ENCODE measurements around the gene ZNF629. TPM values are rescaled to one million over a fixed set of nuclear protein-coding genes. Genes with fewer than 3 reads are reported as not detected.

ZNF629 gene
- total and polyA plus RNA-seq, 3 donors from 2014 or later, result 11.2 to 21.9 (median 19.4) TPM

DNA sequence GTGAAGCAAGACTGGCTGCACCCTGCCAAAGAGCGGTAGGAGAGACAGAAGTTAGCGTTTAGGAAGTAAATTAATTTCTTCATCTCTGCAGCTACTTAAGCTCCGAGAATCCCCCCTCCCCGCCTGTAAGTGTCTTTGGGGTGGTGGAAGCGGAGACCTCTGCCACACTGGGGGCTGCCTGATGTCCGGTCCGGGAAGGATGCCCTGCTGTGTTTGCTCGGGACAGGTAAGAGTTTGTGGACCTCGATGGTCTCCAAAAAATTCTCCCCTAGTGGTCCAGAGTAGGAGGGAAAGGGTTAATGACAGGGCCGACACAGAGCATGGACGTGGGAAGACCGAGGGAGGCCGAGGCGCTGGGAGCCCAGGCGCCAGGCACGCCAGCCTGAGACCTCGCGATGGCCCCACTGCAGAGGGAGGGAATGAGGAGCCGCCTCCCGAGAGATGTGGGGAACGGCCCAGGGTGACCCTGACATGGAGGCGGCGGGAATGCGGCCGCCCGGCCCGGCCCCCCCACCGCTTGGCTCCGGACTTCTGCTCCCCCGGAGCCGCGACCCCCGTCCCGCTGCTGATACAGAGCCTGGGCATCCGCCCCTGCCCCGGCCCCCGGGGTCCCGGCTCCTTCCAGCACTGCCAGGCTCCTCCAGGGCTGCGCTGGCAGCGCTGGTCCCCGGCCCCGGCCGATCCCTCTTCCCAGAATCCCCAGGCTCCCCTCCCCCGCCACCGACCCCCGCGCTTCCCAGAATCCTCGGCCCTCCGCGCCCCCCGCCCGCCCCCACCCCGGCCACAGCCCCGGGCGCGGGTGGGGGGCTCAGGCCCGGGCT is 680 bp downstream of the ZNF629 start:
- no peaks in the 10 kb centered on the region for H3K9me3 ChIP-seq
- peak overlapping the region; percentile 77 to 80 for H3K27ac ChIP-seq
- peaks cover 17% of the 10 kb centered on the region for H3K4me1 ChIP-seq
- no peak for TF ChIP-seq POLR2A (IDR thresholded peaks at IDR 0.05)
- TF ChIP-seq, protein P1, sequence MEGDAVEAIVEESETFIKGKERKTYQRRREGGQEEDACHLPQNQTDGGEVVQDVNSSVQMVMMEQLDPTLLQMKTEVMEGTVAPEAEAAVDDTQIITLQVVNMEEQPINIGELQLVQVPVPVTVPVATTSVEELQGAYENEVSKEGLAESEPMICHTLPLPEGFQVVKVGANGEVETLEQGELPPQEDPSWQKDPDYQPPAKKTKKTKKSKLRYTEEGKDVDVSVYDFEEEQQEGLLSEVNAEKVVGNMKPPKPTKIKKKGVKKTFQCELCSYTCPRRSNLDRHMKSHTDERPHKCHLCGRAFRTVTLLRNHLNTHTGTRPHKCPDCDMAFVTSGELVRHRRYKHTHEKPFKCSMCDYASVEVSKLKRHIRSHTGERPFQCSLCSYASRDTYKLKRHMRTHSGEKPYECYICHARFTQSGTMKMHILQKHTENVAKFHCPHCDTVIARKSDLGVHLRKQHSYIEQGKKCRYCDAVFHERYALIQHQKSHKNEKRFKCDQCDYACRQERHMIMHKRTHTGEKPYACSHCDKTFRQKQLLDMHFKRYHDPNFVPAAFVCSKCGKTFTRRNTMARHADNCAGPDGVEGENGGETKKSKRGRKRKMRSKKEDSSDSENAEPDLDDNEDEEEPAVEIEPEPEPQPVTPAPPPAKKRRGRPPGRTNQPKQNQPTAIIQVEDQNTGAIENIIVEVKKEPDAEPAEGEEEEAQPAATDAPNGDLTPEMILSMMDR (IDR thresholded peaks at IDR 0.05), result no peak
- no peaks in the 10 kb centered on the region for H3K27me3 ChIP-seq
- peak; percentile 61 for DNase-seq
- intact Hi-C loops (cut with DNase I; ENCODE audit: low total_unique reads), result no loop called here
- H3K4me3 ChIP-seq, result peak overlapping the region; percentile 93 to 96
- H3K36me3 ChIP-seq (ENCODE audit: low read depth, missing control alignments), result no peaks in the 10 kb centered on the region
- 2 to 9% methylated on average over 15 to 42 of the region's 57 CpGs for WGBS, 2 donors

DNA sequence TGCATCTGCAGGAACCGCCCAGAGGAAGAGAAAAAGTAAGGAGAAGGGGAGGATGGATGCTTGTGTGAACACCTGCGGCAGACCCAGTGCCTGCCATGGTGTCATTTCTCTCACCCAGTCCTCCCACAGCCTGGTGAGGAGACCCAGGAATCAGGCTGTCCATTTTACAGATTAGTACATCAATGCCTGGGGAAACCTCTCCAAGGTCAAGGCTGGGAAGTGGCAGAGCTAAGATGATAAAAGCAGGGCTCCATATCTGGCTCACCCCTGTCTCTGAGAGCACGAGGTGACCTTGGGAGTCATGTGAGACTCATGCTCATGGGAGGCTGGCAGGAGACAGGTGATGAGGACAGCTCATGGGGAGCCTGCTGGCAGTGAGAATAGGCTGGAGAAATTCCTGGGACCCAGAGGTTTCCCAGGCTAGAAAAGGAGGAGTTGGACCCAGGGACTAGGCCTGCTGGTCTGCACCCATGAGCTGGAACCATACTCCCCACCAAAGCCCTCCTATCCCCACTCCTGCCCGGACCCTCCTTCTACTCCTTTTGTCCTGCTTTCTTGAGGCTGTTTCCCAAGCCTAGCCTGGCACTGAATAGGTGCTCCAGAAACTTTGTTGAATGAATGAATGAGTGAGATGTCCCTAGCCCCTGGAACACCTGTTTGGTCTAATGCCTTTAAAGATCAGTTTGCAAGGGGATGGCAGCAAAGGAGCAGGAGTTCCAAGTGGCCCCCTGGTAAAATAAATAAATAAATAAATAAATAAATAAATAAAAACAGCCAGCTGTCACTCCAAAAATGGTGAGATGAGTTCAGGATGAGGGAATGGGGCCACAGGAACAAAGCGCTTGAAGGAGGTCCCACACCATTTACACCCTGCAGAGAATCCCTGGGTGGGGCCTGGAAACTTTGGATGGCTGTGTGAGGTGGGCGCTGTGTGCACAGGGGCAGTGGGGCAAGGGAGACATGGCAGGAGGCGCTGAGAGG is 1.6 kb downstream of the ZNF629 start:
- H3K27ac ChIP-seq, result no peak overlapping the region
- intact Hi-C loops (cut with DNase I; ENCODE audit: low total_unique reads), result no loop called here

DNA sequence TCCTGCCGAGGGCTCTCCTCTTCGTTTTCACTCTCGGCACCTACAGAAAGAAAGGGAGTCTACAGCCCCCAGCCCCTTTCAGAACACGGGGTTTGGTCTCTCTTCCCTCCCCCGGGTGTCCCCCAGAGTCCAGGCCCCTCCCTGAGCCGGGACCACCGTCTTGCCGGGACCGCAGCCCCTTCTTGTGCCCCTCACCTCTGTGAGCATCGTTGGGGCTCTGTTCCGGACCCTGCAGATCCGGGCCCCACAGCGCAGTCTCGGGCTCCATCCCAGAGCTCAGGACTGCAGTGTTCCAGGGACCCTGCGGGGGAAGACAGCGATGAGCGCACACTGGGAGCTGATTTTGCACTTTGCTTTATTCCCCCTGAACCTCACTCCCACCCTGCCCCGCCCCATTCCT is 2.8 kb downstream of the ZNF629 start:
- Histone ChIP-seq H3K27me3 (no peaks in the 10 kb centered on the region), H3K27ac (no peak overlapping the region), H3K36me3 (ENCODE audit: low read depth, missing control alignments) (no peaks in the 10 kb centered on the region), H3K9me3 (no peaks in the 10 kb centered on the region), H3K4me3 (no peak overlapping the region), H3K4me1 (peaks cover 17% of the 10 kb centered on the region)
- no peak for DNase-seq
- WGBS, 2 donors, result 46 to 50% methylated on average over 18 of the region's 18 CpGs
- TF ChIP-seq, protein P1 (IDR thresholded peaks at IDR 0.05), result no peak
- no peak for TF ChIP-seq POLR2A (IDR thresholded peaks at IDR 0.05)
- intact Hi-C loops (cut with DNase I; ENCODE audit: low total_unique reads), result no loop called here

More for the DNA sequence above, 1.6 kb downstream of the ZNF629 start:
- Histone ChIP-seq H3K36me3 (ENCODE audit: low read depth, missing control alignments) (no peaks in the 10 kb centered on the region), H3K27me3 (no peaks in the 10 kb centered on the region), H3K4me1 (peaks cover 17% of the 10 kb centered on the region), H3K4me3 (peak overlapping the region in 1 of 2 donors; percentile 93), H3K9me3 (no peaks in the 10 kb centered on the region)
- 50 to 51% methylated on average over 7 of the region's 7 CpGs for WGBS, 2 donors
- no peak for TF ChIP-seq POLR2A (IDR thresholded peaks at IDR 0.05)
- TF ChIP-seq, protein P1 (IDR thresholded peaks at IDR 0.05), result no peak
- no peak for DNase-seq

DNA sequence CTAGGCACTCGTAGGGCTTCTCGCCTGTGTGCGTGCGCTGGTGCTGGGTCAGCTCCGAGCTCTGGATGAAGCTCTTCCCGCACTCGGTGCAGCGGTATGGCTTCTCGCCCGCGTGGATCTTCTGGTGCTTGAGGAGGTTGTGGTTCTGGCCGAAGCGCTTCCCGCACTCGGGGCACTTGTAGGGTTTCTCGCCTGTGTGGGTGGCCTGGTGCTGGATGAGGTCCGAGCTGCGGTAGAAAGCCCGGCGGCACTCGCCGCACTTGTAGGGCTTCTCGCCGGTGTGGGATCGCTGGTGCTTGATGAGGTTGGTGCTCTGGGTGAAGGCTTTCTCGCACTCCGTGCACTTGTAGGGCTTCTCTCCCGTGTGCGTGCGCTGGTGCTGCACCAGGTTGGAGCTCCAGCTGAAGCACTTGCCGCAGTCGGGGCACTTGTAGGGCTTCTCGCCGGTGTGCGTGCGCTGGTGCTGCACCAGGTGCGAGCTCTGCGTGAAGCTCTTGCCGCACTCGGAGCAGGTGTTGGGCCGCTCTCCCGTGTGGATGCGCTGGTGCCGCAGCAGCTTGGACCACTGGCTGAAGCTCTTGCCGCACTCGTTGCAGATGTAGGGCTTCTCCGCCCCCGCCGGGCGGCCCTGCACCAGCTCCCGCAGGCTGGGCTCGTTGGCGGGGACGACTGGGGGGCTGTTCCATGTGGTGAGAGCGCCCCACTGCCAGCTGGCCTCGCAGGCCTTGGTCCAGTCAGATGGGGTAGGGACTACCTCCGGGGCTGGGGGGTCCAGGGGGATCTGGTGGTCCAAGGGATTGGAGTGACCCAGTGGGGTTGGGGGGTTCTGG is 3.5 kb downstream of the ZNF629 start:
- H3K4me3 ChIP-seq, result peak overlapping the region in 1 of 2 donors; percentile 5

More for the DNA sequence above, 3.5 kb downstream of the ZNF629 start:
- Histone ChIP-seq H3K36me3 (ENCODE audit: low read depth, missing control alignments) (no peaks in the 10 kb centered on the region), H3K4me1 (peaks cover 17% of the 10 kb centered on the region), H3K27me3 (no peaks in the 10 kb centered on the region), H3K9me3 (no peaks in the 10 kb centered on the region), H3K27ac (no peak overlapping the region)
- intact Hi-C loops (cut with DNase I; ENCODE audit: low total_unique reads), result no loop called here
- 72 to 79% methylated on average over 9 to 54 of the region's 57 CpGs for WGBS, 2 donors
- DNase-seq, result no peak
- TF ChIP-seq, protein P1 (IDR thresholded peaks at IDR 0.05), result no peak
- no peak for TF ChIP-seq POLR2A (IDR thresholded peaks at IDR 0.05)
